GM12891 (cell line): Measurements from ENCODE around the gene CAMKMT.

Experiments used
- DNase-seq: peaks from one replicate; pipeline ENCODE4 v3.0.0; 2011; ENCODE audit warnings: low spot score; ENCODE audit not compliant: insufficient read length
- FAIRE-seq: peaks from 2 replicates; lab custom pipeline; 2011; peaks lifted over from hg19 to GRCh38; lab: Jason Lieb, UNC
- PAX5 ChIP-seq: IDR thresholded peaks from 2 replicates; pipeline ENCODE4 v1.6.1; 2011; ENCODE audit warnings: low read length, moderate library complexity, mild to moderate bottlenecking; ENCODE audit not compliant: insufficient read depth, severe bottlenecking
- POLR2A ChIP-seq: IDR thresholded peaks from 2 replicates; pipeline ENCODE4 v1.6.1; 2011; ENCODE audit warnings: low read depth, low read length, control low read depth
- POLR2AphosphoS5 ChIP-seq: IDR thresholded peaks from 2 replicates; pipeline ENCODE4 v1.6.1; 2011; ENCODE audit warnings: low read depth, low read length, control low read depth
- POU2F2 ChIP-seq: IDR thresholded peaks from 2 replicates; pipeline ENCODE4 v1.6.1; 2011; ENCODE audit warnings: low read depth, mild to moderate bottlenecking, control low read depth, low read length, moderate library complexity
- SPI1 ChIP-seq: IDR thresholded peaks from 2 replicates; pipeline ENCODE4 v1.6.1; 2011; ENCODE audit warnings: low read depth, low read length, control low read depth
- TAF1 ChIP-seq: IDR thresholded peaks from 2 replicates; pipeline ENCODE4 v1.6.1; 2011; ENCODE audit warnings: low read depth, low read length, control low read depth

Gene CAMKMT

GRCh38 chr2:44793322-44793870 is 431.6 kb downstream of the CAMKMT start:
- DNase-seq = no peak
- TF ChIP-seq SPI1 (no peak), POLR2A (no peak), POLR2AphosphoS5 (no peak), TAF1 (no peak), PAX5 (no peak), POU2F2 (no peak)
- no peak for FAIRE-seq

DNA sequence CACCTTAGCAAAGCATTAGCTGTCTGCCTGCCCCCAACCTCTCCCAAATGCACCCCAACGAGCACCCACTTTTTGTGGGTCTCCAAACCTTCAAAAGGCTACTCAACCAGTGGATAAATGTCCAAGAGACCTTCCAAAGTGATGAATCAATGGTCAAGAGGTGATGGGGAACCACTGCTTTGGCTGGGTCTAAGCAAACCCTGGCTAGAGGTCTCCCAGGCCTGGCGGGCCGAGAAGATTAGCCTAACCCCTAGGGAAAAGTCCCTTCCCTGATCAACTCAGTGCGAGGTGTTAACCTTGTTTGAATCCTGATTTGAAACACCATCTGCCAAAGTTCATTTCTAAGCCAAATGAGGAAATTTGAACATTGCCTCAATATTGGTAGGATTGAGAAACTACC is 435.0 kb downstream of the CAMKMT start:
- no peak for TF ChIP-seq POU2F2
- TF ChIP-seq PAX5 = no peak
- no peak for TF ChIP-seq POLR2AphosphoS5
- TF ChIP-seq TAF1 = no peak
- TF ChIP-seq SPI1 = no peak
- no peak for TF ChIP-seq POLR2A
- DNase-seq (no peak), FAIRE-seq (no peak)

DNA sequence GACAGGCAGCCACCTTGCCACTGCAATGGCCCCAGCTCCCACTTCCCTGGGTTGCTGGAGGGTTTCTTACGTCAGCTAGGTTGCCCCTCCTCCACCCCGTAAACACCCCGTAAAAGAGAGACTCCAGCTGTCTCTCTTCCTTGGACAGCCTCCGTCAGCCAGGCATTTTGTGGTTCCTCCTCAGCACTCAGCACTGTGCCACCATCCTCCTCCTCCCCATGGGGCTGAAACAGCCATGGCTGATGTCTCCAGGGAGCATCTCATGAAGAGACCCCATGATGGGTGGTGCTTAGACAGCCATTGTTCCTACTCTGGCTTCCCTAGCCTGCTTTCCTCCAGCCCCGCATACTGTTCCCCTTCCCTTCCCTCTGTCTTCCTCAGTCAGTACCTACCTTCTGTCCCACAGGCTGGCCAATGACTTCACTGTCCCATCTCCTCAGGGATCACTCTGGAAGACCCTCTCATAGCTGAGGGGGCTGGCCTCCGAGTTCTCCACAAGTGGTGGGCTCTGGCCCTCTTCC is 436.5 kb downstream of the CAMKMT start:
- FAIRE-seq (no peak), DNase-seq (no peak)
- TF ChIP-seq SPI1 = no peak

- TF ChIP-seq POU2F2 (no peak), PAX5 (no peak), SPI1 (no peak), POLR2AphosphoS5 (no peak), POLR2A (no peak), TAF1 (no peak)
- FAIRE-seq = no peak
- DNase-seq = no peak
Observed at GRCh38 chr2:44799105-44799504, 437.4 kb downstream of the CAMKMT start.

GRCh38 chr2:44799754-44800153 is 438.0 kb downstream of the CAMKMT start:
- FAIRE-seq = no peak
- TF ChIP-seq SPI1 (no peak), TAF1 (no peak), POLR2AphosphoS5 (no peak), POLR2A (no peak), PAX5 (no peak), POU2F2 (no peak)
- DNase-seq = no peak

- FAIRE-seq (no peak), DNase-seq (no peak)
- TF ChIP-seq POU2F2 = no peak
- no peak for TF ChIP-seq PAX5
- TF ChIP-seq POLR2A = no peak
- no peak for TF ChIP-seq SPI1
- no peak for TF ChIP-seq POLR2AphosphoS5
- TF ChIP-seq TAF1 = no peak
Observed at GRCh38 chr2:44801289-44801840, 439.6 kb downstream of the CAMKMT start.

DNA sequence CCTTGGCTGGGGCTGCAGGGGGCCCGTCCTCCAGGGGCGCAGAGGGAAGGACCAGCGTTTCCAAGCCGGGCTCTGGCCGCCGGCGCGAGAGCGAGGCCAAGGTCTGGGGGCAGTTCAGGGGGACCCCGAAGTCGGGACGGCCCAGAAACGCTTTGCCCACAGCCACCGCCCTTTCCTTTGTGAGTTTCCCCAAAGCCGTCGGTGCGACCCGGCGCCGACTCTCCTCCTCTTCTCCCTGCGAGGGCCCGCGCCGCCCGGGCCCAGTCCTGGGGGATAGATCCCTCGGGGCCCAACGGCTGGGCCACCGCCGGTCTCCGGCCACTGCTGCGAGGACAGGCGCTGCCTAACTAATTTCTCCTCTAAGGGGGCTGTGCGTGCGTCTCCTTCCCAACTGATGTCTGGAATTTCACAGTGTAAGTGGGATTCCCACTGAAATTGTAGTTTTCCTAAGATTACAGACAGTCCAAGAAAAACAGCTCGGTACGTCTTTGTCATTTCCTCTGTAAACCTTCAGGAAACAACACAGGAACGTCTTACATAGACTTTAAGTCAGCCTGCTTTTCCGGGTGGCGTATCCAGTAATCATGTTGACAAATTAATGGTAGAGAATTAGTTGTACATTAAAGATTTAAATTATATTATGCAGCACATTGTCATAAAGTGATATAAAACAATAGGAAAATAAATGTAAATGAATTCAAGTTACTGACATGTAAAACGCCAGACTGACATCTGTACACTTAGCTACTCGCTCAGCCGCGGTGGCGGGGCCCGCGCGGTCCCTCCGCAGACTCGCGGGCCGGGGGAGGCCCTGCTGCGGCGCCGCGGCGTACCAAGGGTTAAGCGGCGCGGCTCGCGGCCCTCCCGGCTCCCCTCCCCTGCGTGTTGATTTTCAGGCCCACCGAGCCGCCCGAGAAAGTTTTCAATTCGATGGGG is 440.4 kb downstream of the CAMKMT start:
- DNase-seq = no peak
- TF ChIP-seq POLR2AphosphoS5 (no peak), SPI1 (no peak), POLR2A (no peak), TAF1 (no peak), PAX5 (no peak)
- FAIRE-seq = peak; percentile 40

GRCh38 chr2:44802777-44803424 is 441.2 kb downstream of the CAMKMT start:
- FAIRE-seq (no peak), DNase-seq (no peak)
- TF ChIP-seq POU2F2 = no peak
- no peak for TF ChIP-seq POLR2AphosphoS5

GRCh38 chr2:44804406-44805265 is 442.9 kb downstream of the CAMKMT start:
- DNase-seq = no peak
- FAIRE-seq = peak; percentile 54
- TF ChIP-seq PAX5 = no peak
- TF ChIP-seq SPI1 = no peak
- no peak for TF ChIP-seq TAF1
- TF ChIP-seq POLR2A = no peak
- no peak for TF ChIP-seq POU2F2
- TF ChIP-seq POLR2AphosphoS5 = no peak
